ENCODE data around the gene CGN.

CGN gene

DNA sequence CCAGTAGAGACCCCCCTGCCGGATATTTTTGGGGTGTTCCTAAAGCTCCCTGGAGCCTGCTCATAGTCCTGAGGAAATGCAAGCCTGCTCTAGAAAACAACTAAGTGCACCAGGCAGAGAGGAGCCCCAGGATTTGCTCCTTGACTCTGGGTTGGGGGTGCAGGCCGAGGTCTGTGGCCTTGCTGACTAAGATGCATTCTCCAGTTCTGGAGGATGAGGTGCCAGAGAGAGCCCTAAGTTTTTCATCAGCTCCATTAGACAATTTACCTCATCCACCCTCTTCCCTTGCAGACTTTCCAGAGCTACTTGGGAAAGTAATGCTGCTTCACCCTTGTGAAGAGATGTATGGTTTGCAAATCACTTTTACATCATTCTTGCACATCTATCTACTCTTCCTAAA lies 38.0 kb downstream of the CGN start:
- no peak for DNase-seq

DNA sequence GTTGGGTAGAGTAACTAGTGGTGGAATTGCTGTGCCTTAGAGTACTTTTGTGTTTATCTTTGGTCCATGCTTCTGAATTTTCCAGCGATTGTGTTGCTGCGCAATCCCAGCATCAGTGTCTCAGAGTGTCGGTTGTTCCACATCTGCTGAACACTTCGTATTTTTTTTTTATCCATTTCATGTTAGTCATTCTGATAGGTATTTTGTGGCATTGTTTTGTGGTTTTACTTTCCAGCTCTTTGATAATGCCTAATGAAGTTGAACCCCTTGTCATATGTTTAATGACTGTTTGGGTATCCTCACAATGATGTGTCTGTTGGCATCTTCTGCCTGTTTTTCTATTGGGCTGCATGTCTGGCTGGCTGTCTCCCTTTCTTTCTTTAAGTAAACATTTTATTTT lies 42.5 kb downstream of the CGN start:
- DNase-seq = no peak

DNA sequence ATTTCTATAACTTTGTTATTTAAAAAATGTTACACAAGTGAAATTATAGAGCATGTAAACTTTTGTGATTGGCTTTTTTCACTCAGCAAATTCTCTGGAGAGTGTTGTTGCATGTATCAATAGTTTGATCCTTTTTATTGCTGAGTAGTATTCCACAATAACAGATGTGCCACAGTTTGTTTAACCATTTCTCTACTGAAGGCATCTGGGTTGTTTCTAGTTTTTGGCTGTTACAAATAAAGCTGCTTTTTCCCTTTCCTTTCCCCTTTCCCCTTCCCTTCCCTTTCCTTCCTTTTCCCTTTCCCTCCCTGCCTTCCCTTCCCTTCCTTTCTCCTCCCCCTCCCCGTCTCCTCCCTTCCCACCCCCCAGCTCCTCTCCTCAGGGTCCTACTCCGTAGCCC lies 44.9 kb downstream of the CGN start:
- no peak for DNase-seq

DNA sequence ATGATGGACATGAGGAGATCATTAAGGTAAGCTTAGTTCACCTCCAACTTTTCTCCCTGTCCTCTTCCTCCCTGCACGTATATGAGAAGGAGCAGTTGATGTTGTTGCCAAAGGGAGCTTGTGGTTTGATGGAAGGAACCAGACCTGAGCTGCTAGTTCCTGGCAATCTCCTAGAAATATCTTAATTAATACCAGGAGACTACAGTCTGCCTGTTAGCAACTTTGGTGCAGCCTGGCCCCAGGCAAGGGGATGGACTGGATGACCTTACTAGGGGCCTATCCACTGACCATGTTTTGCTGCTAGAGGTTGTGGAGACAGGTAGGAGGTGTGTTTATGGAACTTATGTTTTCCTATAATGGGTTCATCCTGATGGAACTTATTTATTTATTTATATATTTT lies 51.5 kb downstream of the CGN start:
- no peak for DNase-seq

DNA sequence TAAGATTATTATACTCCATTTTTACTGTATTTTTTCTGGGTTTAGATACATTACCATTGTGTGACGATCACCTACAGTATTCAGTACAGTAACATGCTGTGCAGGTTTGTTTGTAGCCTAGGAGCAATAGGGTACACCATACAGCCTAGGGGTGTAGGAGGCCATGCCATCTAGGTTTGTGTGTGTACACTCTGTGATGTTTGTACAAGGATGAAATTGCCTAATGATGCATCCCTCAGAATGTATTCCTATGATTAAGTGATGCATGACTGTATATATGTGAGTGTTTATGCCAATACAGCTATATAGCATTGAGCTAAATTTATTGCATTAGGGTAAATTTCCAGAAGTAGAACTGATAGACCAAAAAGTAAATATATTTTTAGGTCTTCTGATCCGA lies 52.2 kb downstream of the CGN start:
- DNase-seq = no peak

DNA sequence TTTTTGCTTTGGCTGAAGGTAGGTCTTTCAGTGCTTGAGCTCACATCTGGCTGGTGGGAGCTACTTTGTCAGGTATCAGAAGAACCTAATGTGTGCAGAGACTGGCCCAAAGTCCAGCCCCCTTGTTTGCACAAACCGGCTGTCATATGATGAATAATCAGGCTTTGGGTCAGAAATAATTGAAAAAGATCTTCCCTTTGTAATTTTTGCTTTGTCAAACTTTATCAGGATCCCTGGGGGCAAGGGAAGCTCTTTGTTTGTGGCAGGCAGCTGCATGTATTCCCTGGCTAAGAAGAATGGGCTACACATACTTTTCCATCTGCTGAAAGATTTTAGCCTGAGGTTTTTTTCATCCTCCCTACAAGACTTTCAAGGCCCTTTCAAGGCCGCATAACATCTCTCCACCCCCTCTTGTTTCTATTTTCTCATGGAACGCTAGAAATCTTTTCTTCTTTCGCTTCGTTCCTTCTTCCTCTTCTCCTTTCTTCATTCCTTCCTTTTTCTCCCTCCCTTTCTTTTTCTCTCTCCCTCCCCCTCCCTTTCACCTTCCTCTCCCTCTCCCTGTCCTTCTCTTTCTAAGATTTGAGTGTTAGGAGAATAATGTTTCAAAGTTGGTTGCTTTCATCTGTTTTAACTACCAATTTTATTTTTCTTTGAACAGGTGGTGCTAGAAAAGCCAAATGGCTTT lies 54.5 kb downstream of the CGN start:
- no peak for DNase-seq

DNA sequence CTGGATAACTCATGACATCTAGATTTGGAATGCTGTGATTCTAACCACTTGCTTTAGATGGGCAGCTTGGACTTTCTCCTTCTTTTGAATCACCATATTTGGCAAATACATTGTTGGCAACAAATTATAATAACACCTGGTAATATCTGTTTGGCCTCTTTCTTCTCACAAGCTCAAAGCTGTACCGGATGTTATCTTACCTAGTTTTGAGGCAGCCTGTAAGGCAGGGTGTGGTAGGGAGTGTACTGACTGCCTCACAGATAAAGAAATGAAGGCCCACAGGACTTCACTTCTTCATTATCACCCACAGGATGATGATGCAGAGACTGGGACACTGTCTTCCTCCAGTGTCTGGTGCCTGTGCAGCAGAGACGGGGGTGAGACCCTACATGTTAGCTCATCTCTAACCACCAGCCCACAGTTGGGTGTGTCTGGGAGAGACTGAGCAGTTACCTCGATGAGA lies 57.5 kb downstream of the CGN start:
- no peak for DNase-seq

DNA sequence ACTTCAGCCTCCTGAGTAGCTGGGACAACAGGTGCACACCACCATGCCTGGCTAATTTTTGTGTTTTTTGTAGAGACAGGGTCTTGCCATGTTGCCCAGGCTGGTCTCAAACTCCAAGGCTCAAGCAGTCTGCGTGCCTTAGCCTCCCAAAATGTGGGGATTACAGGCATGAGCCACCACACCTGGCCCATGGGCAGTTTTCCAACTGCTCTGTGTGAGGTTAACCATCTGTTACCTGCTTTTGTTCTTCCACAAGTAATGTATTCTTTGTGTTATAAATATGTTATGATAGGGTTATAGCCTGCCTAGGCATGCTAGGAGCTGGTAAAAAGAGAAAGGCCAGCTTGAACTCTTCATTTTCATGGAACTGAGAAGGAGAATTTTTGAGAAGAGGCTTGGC lies 59.6 kb downstream of the CGN start:
- DNase-seq = no peak

DNA sequence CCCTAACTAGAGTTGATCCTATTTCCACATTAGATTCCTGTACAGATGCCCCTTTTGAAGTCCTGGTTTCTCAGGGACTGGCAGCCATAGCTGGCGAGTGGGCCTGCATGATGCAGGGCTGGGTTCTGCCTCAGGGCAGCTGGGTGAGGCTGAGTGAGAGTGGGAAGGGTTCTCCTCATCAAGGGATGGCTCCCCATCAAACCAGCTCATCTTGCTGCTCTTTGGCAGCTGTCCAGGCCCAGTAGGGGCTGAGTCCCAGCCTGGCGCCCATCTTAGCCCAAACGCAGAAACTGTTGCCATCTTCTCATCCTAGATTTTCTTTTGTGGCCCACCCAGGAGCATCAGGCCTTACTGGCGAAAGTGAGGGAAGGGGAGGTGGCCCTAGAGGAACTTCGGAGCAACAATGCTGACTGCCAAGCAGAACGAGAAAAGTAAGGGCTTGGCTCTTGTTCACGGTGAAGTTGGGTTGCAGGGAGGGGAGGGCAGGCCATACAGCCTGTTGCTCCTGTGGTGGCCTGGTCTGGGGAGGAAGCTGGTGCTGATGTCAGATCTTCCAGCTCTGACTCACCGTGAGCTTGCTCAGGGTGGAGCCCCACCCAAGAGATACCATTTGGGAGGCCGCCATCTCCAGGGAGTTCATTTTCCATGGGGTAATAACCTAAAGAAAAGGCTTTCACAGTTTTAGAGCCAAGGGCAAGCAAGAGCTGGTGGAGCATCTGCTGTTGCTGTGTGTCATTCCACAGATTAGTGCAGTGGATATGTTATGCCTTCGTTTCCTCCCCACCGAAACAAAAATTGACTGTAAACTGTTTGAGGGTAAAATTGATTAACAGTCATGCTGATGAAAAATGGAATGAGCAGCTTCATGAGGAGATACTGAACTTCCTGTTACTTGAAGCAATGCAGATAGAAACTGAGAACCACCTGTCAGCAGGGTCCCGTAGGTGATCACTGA lies 63.7 kb downstream of the CGN start:
- no peak for DNase-seq

DNA sequence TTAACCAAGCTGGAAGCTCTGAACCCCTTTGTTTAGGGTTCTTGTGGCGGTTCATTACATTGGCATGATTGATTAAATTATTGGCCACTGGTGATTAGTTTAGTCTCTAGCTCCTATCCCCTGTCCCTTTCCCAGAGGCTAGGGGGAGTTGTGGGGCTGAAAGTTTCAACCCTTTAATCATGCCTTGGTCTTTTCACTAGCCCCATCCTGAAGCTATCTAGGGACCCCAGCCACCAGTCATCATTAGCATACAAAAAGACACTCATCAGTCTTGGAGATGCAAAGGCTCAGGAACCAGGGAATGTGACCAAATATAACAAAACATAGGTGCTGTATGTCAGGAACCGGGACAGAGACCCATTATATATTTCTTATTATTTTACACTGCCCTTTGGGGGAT lies 66.0 kb downstream of the CGN start:
- no peak for DNase-seq

DNA sequence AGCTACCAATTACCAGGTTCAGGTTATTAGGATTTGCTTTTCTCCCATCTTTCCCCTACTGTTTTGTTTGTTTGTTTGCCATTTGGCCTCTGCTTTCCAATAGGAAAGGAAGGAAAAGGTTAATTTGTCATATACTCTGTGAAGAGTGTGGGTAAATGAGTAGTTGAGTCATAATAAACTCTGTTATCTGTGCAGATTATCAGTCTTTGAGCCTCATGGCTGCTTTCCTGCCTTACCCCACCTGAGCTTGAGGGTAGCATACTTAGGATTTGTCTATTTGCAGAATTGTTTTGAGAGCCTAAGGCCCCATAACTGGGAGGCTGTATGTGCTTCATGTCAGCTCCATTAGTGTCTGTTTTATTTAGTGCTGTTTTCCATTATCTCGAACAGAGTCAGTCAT lies 67.8 kb downstream of the CGN start:
- DNase-seq = no peak

DNA sequence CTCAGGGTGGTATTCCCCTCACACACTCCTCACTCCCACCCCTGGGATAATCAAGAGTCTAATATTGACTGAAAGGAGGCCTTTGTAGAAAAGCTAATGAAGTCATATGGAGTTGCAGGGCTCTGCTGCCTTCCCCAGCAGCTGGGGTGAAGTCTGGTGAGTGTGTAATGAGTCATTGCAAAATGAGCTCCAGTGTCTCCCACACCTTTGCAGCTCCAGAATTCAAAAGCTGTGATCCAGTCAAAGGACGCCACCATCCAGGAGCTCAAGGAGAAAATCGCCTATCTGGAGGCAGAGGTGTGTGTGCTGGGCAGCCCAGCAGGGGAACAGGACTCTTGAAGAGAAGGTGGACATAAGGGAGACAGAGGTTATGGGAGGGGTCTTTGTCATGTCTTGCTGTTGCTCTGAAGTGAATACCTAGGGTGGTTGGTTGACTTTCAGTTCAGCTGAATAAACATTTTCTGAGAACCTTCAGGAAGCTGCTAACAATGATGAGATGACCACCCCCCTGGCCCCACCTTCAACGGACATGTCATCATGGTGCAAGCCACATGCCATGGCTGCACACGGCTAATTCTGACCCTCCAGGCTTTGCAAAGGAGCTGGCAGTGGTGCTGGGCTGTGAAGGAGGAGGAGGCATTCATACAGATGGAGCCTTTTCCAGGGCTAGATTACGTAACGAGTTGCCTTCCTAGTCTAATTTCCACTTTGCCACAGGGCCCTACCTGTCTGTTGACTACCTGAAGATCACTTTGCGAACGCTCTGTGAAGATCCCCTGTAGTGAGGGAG lies 68.4 kb downstream of the CGN start:
- no peak for DNase-seq

DNA sequence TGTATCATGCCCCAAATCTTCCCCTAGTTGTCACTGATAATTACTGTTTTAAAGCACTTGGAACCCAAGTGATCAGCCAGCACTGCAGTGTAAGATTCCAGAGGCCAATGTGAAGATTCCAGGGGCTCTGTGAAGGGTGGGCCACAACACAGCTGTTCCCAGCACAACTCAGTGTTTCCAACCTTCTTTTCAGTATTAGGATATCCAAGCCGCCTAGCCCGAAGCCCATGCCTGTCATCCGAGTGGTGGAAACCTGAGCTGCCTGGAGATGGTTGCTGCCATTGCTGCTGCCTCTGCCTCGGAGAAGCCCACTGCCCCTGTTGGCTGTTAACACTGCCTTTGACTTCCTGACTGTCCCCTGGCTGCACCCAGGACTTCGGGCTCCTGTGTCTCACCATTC lies 70.3 kb downstream of the CGN start:
- no peak for DNase-seq

DNA sequence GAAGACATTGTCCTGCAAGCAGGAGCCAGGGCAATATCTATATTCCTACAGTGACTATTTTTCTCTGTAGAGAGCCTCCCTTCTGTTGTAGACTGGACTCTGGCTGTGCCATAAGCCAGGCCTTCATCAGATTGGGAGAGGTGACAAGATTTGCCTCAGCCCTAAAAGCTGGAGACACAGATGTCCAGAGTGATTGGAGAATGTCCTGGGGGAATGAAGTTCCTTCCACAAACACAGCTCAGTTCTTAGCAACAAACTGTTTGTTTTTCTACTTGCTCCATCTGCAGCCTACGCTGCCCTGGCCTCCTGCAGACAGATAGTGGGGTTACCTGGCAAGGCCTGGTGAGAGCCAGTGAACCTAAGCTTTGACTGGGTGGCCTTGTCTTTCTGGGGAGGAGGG lies 70.7 kb downstream of the CGN start:
- DNase-seq = no peak

DNA sequence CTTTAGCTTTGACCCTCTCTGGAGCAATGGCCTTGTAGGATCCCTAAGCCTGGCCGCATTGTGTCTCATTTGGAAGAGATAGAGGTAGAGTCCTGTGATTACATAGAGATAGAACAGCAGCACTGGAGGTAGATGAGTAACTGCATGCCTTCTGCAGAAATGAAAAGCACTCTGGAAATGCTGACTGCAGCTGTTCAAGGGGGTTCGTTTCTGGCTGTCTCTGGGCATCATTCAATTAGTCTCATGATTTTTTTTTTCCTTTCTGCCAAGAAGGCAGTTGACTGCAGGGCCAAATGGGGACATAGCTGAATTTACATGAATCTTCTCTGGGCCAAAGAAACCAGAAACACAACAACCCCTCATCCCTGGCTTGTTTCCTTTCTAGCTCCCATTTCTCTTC lies 72.6 kb downstream of the CGN start:
- no peak for DNase-seq

DNA sequence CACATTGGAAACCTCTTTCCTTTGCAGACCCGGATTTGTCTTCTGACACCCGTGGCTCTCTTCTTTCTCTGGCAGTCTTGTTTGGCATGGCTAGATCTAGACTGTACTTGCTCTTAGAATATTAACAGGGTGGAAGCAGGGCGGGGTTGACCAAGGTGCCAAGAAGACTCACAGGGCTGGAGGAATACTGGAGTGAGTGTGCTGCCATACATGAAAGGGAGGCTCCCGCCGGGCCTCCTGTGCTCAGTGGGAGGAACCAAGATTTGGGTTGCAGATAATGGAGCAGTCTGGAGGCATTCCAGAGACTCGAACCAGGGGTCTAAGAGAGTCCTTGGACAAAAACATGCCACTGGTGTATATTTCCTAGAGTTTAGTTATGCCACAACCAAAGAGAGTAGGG lies 73.1 kb downstream of the CGN start:
- DNase-seq = no peak

DNA sequence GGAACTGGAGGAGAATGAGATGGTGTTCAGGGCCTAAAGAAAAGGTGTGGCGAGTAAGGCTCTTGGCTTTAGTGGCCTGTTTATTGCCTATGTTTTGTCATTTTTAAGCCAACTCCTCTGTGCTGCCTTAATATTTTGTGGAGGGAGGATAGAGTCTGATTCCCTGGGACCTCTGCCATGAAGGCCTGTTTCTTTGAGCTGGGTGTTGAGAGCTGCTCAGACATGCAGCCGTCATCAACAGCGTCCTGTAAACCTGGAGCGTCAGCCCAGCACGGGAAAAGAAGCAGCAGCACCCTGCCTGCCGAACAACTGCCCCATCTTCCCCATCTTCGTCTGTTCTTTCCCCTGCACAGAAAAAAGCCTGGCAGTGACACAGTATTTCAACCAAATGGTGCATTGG lies 73.6 kb downstream of the CGN start:
- DNase-seq = no peak

DNA sequence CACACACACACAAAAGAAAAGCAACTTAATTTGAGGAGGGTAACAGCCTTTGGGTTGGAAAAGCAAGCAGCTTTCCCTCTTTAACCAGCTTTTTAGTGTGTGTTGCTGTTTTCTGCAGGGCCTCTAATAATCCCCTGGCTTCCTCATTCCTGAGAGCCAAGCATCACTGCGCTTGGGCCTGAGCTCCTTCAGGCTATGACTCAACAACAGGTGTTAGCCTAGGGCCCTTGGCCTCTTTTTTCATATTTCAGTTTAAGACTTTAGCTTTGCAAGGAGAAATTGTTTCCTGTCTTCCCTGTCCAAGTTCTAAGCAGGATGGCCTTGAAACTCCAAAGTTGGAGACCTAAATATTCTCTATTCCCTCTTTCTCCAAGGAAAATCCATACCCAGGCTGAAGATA lies 74.4 kb downstream of the CGN start:
- DNase-seq = no peak
